ENCODE data around the gene ERFE.

DNA sequence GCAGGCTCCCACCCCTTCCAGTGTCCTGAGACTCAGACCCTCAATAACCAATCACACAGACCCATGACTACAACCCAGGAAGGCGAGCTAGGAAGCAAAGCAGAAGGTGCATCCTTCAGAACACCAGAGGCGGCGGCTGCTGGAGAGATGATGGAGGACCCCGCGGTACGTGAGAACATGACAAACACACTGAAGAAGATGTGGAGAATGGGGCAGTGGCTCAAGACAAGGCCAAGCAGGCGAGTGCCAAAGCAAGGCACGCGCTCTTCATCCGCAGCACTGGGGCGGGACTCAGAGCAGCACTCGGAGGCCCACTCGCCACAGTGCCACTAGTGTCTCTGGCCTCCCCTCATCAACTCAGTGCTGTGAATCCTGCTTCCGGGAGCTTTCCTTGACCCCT is 13.7 kb downstream of the ERFE start:
- TF ChIP-seq FOXK2 (IDR thresholded peaks at IDR 0.05) (no peak), FOXM1 (IDR thresholded peaks at IDR 0.05; ENCODE audit: borderline replicate concordance) (no peak), SP1 (IDR thresholded peaks at IDR 0.05) (no peak), HDGF (IDR thresholded peaks at IDR 0.05; ENCODE audit: borderline replicate concordance) (no peak), SUZ12 (IDR thresholded peaks at IDR 0.05) (no peak), L3MBTL2 (conservative IDR thresholded peaks at IDR 0.05) (no peak), ELF4 (IDR thresholded peaks at IDR 0.05) (no peak), NFRKB (IDR thresholded peaks at IDR 0.05) (no peak)
- TF ChIP-seq, protein P1, sequence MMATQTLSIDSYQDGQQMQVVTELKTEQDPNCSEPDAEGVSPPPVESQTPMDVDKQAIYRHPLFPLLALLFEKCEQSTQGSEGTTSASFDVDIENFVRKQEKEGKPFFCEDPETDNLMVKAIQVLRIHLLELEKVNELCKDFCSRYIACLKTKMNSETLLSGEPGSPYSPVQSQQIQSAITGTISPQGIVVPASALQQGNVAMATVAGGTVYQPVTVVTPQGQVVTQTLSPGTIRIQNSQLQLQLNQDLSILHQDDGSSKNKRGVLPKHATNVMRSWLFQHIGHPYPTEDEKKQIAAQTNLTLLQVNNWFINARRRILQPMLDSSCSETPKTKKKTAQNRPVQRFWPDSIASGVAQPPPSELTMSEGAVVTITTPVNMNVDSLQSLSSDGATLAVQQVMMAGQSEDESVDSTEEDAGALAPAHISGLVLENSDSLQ (IDR thresholded peaks at IDR 0.05), result no peak

Measured in HEK293T (cell line).